GM21423 (cell line): ENCODE measurements around the gene ALAS2.
"Not testable (repeated sequence)": the region's sequence is repeated elsewhere in the genome, so short reads cannot be mapped to it uniquely, and the experiment has no call there.

ENCODE experiments used
- ATAC-seq: cut with Tn5 transposase; IDR thresholded peaks from one replicate; pipeline ENCODE4 v1.9.1; 2021; ENCODE audit warnings: mild to moderate bottlenecking, moderate library complexity; ENCODE audit not compliant: unreplicated experiment

Gene ALAS2

GRCh38 chrX:55006827-55007621 is 23.8 kb downstream of the ALAS2 start:
- ATAC-seq = no peak

GRCh38 chrX:55005256-55005655 is 25.5 kb downstream of the ALAS2 start:
- ATAC-seq = no peak

GRCh38 chrX:55004231-55004630 is 26.5 kb downstream of the ALAS2 start:
- ATAC-seq = no peak

GRCh38 chrX:54999717-55000598 is 30.8 kb downstream of the ALAS2 start, which contains the start of gene APEX2:
Gene APEX2 (plus strand): TSS chrX:55000363. CDS start chrX:55000423, 60 bp downstream.
- ATAC-seq = peak; percentile 95

- no peak for ATAC-seq
Measured at GRCh38 chrX:54995621-54996020, 35.2 kb downstream of the ALAS2 start.

GRCh38 chrX:54994668-54995351 is 36.0 kb downstream of the ALAS2 start:
- no peak for ATAC-seq

- ATAC-seq = no peak
Measured at GRCh38 chrX:54994099-54994498, 36.7 kb downstream of the ALAS2 start, which contains the start of gene PFKFB1. Gene PFKFB1 (minus strand): TSS chrX:54994188. CDS start chrX:54994007, 181 bp downstream.

GRCh38 chrX:54992911-54993622 is 37.7 kb downstream of the ALAS2 start:
- no peak for ATAC-seq

- no peak for ATAC-seq
Measured at GRCh38 chrX:54991706-54992105, 39.1 kb downstream of the ALAS2 start.

- not testable (repeated sequence) for ATAC-seq
Measured at GRCh38 chrX:54983306-54983705, 47.5 kb downstream of the ALAS2 start.

GRCh38 chrX:54980334-54980733 is 50.4 kb downstream of the ALAS2 start:
- ATAC-seq = no peak

GRCh38 chrX:54979432-54979831 is 51.3 kb downstream of the ALAS2 start:
- no peak for ATAC-seq

GRCh38 chrX:54978448-54978847 is 52.3 kb downstream of the ALAS2 start:
- no peak for ATAC-seq

- ATAC-seq = no peak
Measured at GRCh38 chrX:54977387-54977786, 53.4 kb downstream of the ALAS2 start.

- ATAC-seq = no peak
Measured at GRCh38 chrX:54964766-54965497, 65.8 kb downstream of the ALAS2 start.

- no peak for ATAC-seq
Measured at GRCh38 chrX:54961750-54962149, 69.0 kb downstream of the ALAS2 start.
